ENCODE measurements around the gene EEF1A1. TPM values are rescaled to one million over a fixed set of nuclear protein-coding genes. Genes with fewer than 3 reads are reported as not detected.

EEF1A1 gene
- total and polyA plus RNA-seq, 8 donors = 5,006 to 10,343 (median 7,039) TPM

DNA sequence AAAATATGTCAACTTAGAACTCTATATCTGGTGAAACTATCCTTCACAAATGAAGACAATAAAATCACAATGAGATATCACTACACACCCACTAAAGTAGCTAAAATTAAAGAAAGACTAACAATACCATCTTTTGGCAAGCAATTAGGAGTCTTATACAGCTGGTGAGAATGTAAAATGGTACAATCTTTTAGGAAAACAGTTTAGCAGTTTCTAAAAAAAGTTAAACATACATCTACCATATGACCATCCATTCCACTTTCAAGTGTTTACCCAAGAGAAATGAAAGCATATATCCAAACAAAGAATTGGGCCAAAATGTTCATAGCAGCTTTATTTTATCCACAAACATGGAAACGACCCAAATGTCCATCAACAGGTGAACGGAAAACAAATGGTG, 13.8 kb upstream of the EEF1A1 start:
- no peaks in the 10 kb centered on the region for H3K9me3 ChIP-seq
- no peak overlapping the region for H3K4me3 ChIP-seq
- intact Hi-C loops (cut with DNase I) = no loop called here
- H3K4me1 ChIP-seq = no peaks in the 10 kb centered on the region
- no peak for TF ChIP-seq CTCF (IDR thresholded peaks at IDR 0.05)
- no peak for DNase-seq
- H3K36me3 ChIP-seq = no peaks in the 10 kb centered on the region
- no peaks in the 10 kb centered on the region for H3K27me3 ChIP-seq
- no peak for FAIRE-seq
- no peak overlapping the region for H3K27ac ChIP-seq
- ATAC-seq = no peak
- WGBS, 2 donors = 68 to 75% methylated on average over 2 of the region's 2 CpGs

DNA sequence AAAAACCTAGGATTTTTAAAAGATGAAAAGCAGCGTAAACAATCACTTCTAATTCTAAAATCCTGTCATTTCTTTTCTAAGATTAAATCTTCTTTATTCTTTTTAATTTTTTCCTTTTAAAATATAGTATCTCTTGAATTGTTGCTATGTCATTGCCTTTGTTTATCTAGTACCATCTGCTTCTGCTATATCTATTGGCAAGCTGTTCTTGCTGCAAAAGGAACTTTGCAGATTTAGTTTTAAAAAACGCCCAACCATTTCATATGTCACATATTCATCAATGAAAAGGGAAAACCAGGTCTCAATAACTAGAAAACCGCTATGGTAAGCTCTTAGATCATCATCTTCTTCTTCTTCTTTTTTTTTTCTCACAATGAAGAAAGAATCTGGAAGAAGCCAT, 11.5 kb upstream of the EEF1A1 start:
- H3K9me3 ChIP-seq = no peaks in the 10 kb centered on the region
- H3K27me3 ChIP-seq = no peaks in the 10 kb centered on the region
- no peak for TF ChIP-seq CTCF (IDR thresholded peaks at IDR 0.05)
- H3K4me3 ChIP-seq = no peak overlapping the region
- no peaks in the 10 kb centered on the region for H3K36me3 ChIP-seq
- H3K27ac ChIP-seq = no peak overlapping the region
- 87% methylated on average over 3 of the region's 3 CpGs for WGBS, 2 donors
- no peaks in the 10 kb centered on the region for H3K4me1 ChIP-seq
- intact Hi-C loops (cut with DNase I) = no loop called here
- no peak for FAIRE-seq
- DNase-seq = no peak
- ATAC-seq = no peak

- no peak for TF ChIP-seq CTCF (IDR thresholded peaks at IDR 0.05)
- Histone ChIP-seq H3K4me3 (no peak overlapping the region), H3K27me3 (no peaks in the 10 kb centered on the region), H3K9me3 (no peaks in the 10 kb centered on the region), H3K36me3 (no peaks in the 10 kb centered on the region), H3K27ac (no peak overlapping the region), H3K4me1 (no peaks in the 10 kb centered on the region)
- no peak for FAIRE-seq
- DNase-seq = no peak
- ATAC-seq = no peak
- intact Hi-C loops (cut with DNase I) = loop anchor here in 1 of 3 donors (10.0 kb wide), 1 partner anchor 56 kb away; no protein-coding TSS in a partner anchor
- 45 to 52% methylated on average over 7 of the region's 7 CpGs for WGBS, 2 donors
These were observed 8.1 kb upstream of the EEF1A1 start for GRCh38 chr6:73528897-73529296.

- FAIRE-seq (no peak), ATAC-seq (no peak), DNase-seq (no peak)
- intact Hi-C loops (cut with DNase I) = loop anchor here in 1 of 3 donors (10.0 kb wide), 1 partner anchor 59 kb away; no protein-coding TSS in a partner anchor
- Histone ChIP-seq H3K27me3 (no peaks in the 10 kb centered on the region), H3K4me1 (peaks cover 0 to 11% (median 0%) of the 10 kb centered on the region in 3 donors), H3K9me3 (no peaks in the 10 kb centered on the region), H3K4me3 (no peak overlapping the region), H3K36me3 (no peaks in the 10 kb centered on the region), H3K27ac (no peak overlapping the region)
- WGBS, 2 donors = 90 to 94% methylated on average over 3 of the region's 3 CpGs
- no peak for TF ChIP-seq CTCF (IDR thresholded peaks at IDR 0.05)
These were observed 4.9 kb upstream of the EEF1A1 start for GRCh38 chr6:73525546-73526330.

Data from pancreas (tissue), 10 donors.